ENCODE results near the gene PTDSS2. TPM values are rescaled to one million over a fixed set of nuclear protein-coding genes. Genes with fewer than 3 reads are reported as not detected.

The PTDSS2 gene
- total and polyA plus RNA-seq, 9 of the 15 experiments (the other 6 are each of a cell fraction or from before 2014, with no cell fraction given) = 0.45 to 53.9 (median 17.2) TPM

DNA sequence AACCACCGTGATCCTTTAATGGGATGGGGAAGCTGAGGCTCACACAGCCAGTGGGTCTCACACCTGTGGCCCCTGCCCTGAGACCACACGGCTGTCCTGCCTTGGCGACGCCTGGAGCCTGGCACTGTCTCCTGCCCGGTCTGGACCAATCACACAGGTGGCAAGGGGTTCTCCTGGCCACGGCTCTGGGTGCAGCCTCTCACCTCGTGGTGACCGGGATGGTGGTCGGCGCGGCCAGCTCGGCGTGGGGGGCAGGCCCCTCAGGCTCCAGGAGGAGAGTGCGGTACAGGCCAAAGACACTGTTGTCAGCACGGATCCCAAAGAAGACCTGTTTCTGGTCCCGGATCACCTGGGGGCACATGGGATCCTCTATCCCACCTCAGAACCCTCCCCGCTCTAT, 17.0 kb upstream of the PTDSS2 start (continued):
- TF ChIP-seq FOXM1 (IDR thresholded peaks at IDR 0.05; ENCODE audit: low read depth) = no peak
- no peak for TF ChIP-seq FOXM1 (CRISPR knock-in tag; IDR thresholded peaks at IDR 0.05; ENCODE audit: low read depth)
- TF ChIP-seq ZNF699 (CRISPR knock-in tag; IDR thresholded peaks at IDR 0.05; ENCODE audit: insufficient replicate concordance) = no peak
- TF ChIP-seq TCFL5 (CRISPR knock-in tag; conservative IDR thresholded peaks at IDR 0.05) = no peak
- TF ChIP-seq ZSCAN32 (CRISPR knock-in tag; IDR thresholded peaks at IDR 0.05) = no peak
- TF ChIP-seq, protein P1, sequence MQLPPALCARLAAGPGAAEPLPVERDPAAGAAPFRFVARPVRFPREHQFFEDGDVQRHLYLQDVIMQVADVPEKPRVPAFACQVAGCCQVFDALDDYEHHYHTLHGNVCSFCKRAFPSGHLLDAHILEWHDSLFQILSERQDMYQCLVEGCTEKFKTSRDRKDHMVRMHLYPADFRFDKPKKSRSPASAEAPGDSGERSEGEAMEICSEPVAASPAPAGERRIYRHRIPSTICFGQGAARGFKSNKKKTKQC (CRISPR knock-in tag; IDR thresholded peaks at IDR 0.05) = no peak
- TF ChIP-seq NONO (IDR thresholded peaks at IDR 0.05; ENCODE audit: low read depth in 2 of 2, low read length in 1 of 2) = no peak
- TF ChIP-seq CBX5 (IDR thresholded peaks at IDR 0.05; ENCODE audit: borderline replicate concordance, low read depth) = no peak
- TF ChIP-seq NFE2 (IDR thresholded peaks at IDR 0.05; ENCODE audit: low read depth) = no peak
- no peak for TF ChIP-seq MTF1 (CRISPR knock-in tag; IDR thresholded peaks at IDR 0.05; ENCODE audit: borderline replicate concordance)

GRCh38 chr11:433641-434040, 16.4 kb upstream of the PTDSS2 start:
- in situ Hi-C loops (cut with MboI) = no loop called here
- H3K36me3 ChIP-seq (ENCODE audit: control insufficient read depth, insufficient read depth, low read length) = no peaks in the 10 kb centered on the region
- no peak overlapping the region for H2AFZ ChIP-seq (ENCODE audit: low read depth, low read length)
- H3K9me1 ChIP-seq (ENCODE audit: control insufficient read depth, insufficient read depth, low read length) = no peaks in the 10 kb centered on the region
- ChIA-PET POLR2A (no interaction called here), CTCF (ENCODE audit: low intra/inter-chr PET ratio) (no interaction called here)
- no peak overlapping the region for H3K4me2 ChIP-seq (ENCODE audit: insufficient read depth, low read length)
- H3K9me3 ChIP-seq (replicated peaks; ENCODE audit: control insufficient read depth, insufficient read depth, low read depth, low read length) = peaks cover 4% of the 10 kb centered on the region; the same call in 1 of the 2 replicates
- intact Hi-C loops (cut with micrococcal nuclease) = no loop called here
- H3K4me3 ChIP-seq = no peak overlapping the region
- no peaks in the 10 kb centered on the region for H3K79me2 ChIP-seq (ENCODE audit: control insufficient read depth, insufficient read depth, low read length)
- H3K9ac ChIP-seq (ENCODE audit: insufficient read depth in 1 of 2, low read depth in 2 of 2, low read length in 2 of 2) = no peak overlapping the region
- DNase-seq (ENCODE audit: extremely low read depth in 1 of 4, low spot score in 3 of 4) = no peak
- ATAC-seq = no peak
- no peaks in the 10 kb centered on the region for H4K20me1 ChIP-seq (replicated peaks; ENCODE audit: control insufficient read depth, insufficient read depth, low read length)
- WGBS (ENCODE audit: insufficient coverage, low coverage, missing lambda C conversion rate) = 31% methylated on average over 8 of the region's 20 CpGs
- H3K27ac ChIP-seq (ENCODE audit: extremely low read depth, low read depth, low read length) = no peak overlapping the region
- H3K27me3 ChIP-seq (ENCODE audit: control insufficient read depth in 2 of 2, insufficient read depth in 2 of 2, low read length in 2 of 2) = no peaks in the 10 kb centered on the region
- peaks cover 0 to 47% of the 10 kb centered on the region in 2 experiments; a peak in 2 of 5 replicates for H3K4me1 ChIP-seq (replicated peaks in 1 of 2; ENCODE audit: control insufficient read depth in 2 of 2, insufficient read depth in 2 of 2, low read length in 2 of 2)
- no TSS peak for BruUV-seq (replicated peaks)
- no peak for FAIRE-seq
- TF ChIP-seq TCF7L2 (IDR thresholded peaks at IDR 0.05; ENCODE audit: low read depth, low read length) (no peak), CCNT2 (IDR thresholded peaks at IDR 0.05; ENCODE audit: borderline replicate concordance, extremely low read depth, insufficient read length, low read depth, low read length) (no peak), NR3C1 (CRISPR knock-in tag; IDR thresholded peaks at IDR 0.05) (no peak), ZNF280B (CRISPR knock-in tag; IDR thresholded peaks at IDR 0.05) (no peak), TRIM24 (IDR thresholded peaks at IDR 0.05) (no peak), RERE (CRISPR knock-in tag; IDR thresholded peaks at IDR 0.05; ENCODE audit: borderline replicate concordance) (no peak)
